Activated CD4-positive, alpha-beta T cell treated with anti-CD3 and anti-CD28 coated beads, Interleukin-2, amount 10 ng/mL, durations not matched to agents 7 days and 5 days (primary cell): ENCODE results near the gene MECR. TPM values are rescaled to one million over a fixed set of nuclear protein-coding genes. Genes with fewer than 3 reads are reported as not detected.
"Not testable (repeated sequence)": the region's sequence is repeated elsewhere in the genome, so short reads cannot be mapped to it uniquely, and the experiment has no call there.

Experiments
- CTCF ChIA-PET: fragments of 350-600 bp; sonication (Branson Sonifier 250); formaldehyde crosslinking; loops from one replicate; lab custom pipeline; 2021; ENCODE audit warnings: antibody characterized with exemption; lab: Charles Lee
- POLR2A ChIA-PET: fragments of 350-600 bp; sonication (Branson Sonifier 250); formaldehyde crosslinking; loops from one replicate; lab custom pipeline; 2021; ENCODE audit warnings: antibody characterized with exemption; lab: Charles Lee
- DNase-seq: peaks from one replicate; pipeline ENCODE4 v3.0.0-alpha.2; 2020
- H3K27ac Mint-ChIP-seq: one replicate; pipeline ENCODE4 v1.8.0; 2021; ENCODE audit warnings: mild to moderate bottlenecking, moderate library complexity, mixed read lengths
- H3K27me3 Mint-ChIP-seq: one replicate; pipeline ENCODE4 v1.8.0; 2021; ENCODE audit warnings: mixed read lengths
- H3K36me3 Mint-ChIP-seq: one replicate; pipeline ENCODE4 v1.8.0; 2021; ENCODE audit warnings: low read depth, mixed read lengths
- H3K4me1 Mint-ChIP-seq: one replicate; pipeline ENCODE4 v1.8.0; 2021; ENCODE audit warnings: mixed read lengths
- H3K4me3 Mint-ChIP-seq: one replicate; pipeline ENCODE4 v1.8.0; 2021; ENCODE audit warnings: mild to moderate bottlenecking, moderate library complexity, mixed read lengths
- H3K9me3 Mint-ChIP-seq: one replicate; pipeline ENCODE4 v1.8.0; 2021; ENCODE audit warnings: mixed read lengths
- total RNA-seq, 2 experiments: library from RNA; stranded (reverse); gene quantifications; one replicate each; pipeline ENCODE4 v1.2.3, GENCODE V29; 2021

MECR gene
- total RNA-seq, 2 experiments from 2014 or later = 16.4 to 19.7 TPM

DNA sequence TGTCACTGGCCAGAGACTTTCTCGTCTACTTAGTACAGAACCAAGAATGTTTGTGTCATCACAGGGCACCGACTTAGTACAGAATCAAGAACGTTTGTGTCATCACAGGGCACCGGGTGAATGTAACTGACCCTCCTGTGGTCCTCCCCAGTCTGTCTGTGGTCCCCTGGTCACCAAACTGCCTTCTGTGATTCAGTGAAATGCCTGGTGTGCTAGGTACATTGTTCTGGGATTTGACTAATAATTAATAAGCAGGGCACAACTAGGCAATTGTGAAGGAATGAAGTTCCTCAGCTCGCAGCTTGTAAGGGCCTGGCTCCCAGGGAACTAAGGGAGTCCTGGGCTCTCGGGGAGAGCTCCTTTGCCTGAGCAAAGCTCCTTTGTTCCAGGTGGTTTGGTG lies 7.2 kb downstream of the MECR start:
- Mint-ChIP-seq H3K27me3 (no peaks in the 10 kb centered on the region), H3K36me3 (no peaks in the 10 kb centered on the region), H3K4me1 (peaks cover 2% of the 10 kb centered on the region), H3K27ac (no peak overlapping the region), H3K9me3 (no peaks in the 10 kb centered on the region), H3K4me3 (no peak overlapping the region)
- DNase-seq = no peak
- ChIA-PET POLR2A (no interaction called here), CTCF (no interaction called here)

DNA sequence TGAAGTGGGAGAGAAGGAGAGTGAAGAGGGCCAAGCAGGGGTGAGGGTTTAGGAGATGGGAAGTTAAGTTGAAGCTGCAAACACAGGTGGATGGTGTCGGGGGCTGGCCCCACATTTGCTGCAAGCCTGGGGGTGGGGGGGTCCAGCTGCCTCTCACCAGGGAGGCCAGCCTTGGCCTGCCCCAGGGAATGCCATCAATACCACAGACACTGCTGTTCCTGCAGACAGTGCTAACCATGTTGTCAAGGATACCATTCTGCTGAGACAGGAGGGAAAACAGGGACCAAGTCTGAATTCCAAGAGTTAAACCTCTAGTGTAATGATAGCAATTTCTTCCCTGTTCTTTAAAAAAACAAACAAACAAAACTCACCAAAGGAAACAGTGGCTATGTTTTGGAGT lies 8.0 kb downstream of the MECR start:
- no peak overlapping the region for H3K27ac Mint-ChIP-seq
- no peaks in the 10 kb centered on the region for H3K9me3 Mint-ChIP-seq
- ChIA-PET CTCF (no interaction called here), POLR2A (no interaction called here)
- no peak overlapping the region for H3K4me3 Mint-ChIP-seq
- no peaks in the 10 kb centered on the region for H3K27me3 Mint-ChIP-seq
- H3K36me3 Mint-ChIP-seq = no peaks in the 10 kb centered on the region
- no peaks in the 10 kb centered on the region for H3K4me1 Mint-ChIP-seq
- no peak for DNase-seq

DNA sequence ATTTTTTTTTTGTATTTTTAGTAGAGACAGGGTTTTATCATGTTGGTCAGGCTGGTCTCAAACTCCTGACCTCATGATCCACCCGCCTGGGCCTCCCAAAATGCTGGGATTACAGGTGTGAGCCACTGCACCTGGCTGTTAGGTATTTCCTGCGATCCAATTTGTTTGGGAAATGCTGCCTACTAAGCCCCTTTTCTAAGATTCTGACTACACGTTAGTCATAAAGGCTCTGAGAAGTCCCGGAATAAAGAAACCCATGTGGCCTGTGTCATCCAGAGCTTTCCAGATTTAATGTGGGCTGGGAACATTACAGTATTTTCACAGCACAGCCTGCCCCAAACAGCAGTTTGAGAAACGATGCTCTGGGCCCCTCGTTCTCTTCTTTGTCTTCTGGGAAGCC lies 8.5 kb downstream of the MECR start:
- H3K27me3 Mint-ChIP-seq, H3K4me3 Mint-ChIP-seq, H3K27ac Mint-ChIP-seq, H3K9me3 Mint-ChIP-seq, POLR2A ChIA-PET, H3K36me3 Mint-ChIP-seq, DNase-seq, H3K4me1 Mint-ChIP-seq: not testable (repeated sequence)
- CTCF ChIA-PET = interaction anchor here (2.1 kb wide), 1 partner anchor 8 kb away, joined by 6 read pairs; the partner anchor contains the start of gene MECR

DNA sequence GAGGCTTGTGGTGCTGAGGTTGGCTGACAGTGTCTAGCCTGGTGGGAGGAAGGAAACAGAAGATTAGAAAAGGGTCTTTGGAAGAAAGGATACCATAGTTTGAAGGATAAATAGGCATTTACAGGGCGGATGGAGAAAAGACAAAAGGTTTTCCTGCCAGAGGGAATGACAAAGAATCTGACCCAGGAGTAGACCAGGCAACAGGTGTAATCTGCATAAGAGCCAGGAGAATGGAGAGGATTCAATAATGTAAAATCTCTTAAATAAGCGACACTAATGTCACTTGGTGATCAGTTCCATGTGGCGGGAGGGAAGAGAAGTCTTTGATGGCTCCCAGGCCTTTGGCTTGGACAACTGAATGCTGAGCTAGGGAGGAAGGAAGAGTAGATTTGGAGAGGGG lies 9.4 kb downstream of the MECR start:
- H3K27me3 Mint-ChIP-seq = no peaks in the 10 kb centered on the region
- CTCF ChIA-PET = interaction anchor here (0.6 to 2.1 kb wide), 2 partner anchors 9 to 171 kb away, joined by 5 to 6 read pairs; partner anchors contain the start of gene MECR

DNA sequence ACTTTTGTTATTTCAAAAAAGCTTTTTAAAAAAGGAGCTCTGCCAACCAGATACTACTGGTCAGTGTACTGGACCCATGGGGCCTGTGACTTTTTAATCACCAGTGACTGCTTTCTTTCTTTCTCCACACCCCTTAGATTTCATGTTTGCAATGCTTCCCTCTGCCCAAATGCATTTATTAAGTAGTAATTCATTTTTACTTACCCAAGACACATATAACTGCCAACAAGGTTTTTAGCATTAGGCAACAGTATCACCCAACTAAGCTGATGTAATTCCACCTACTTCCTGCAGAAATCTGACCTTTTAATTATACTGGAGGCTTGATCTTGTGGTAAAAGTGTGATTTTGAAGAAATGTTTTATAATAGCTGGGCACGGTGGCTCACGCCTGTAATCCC lies 12.5 kb downstream of the MECR start:
- Mint-ChIP-seq H3K36me3 (peaks cover 10% of the 10 kb centered on the region), H3K27me3 (no peaks in the 10 kb centered on the region), H3K4me1 (no peaks in the 10 kb centered on the region), H3K27ac (no peak overlapping the region), H3K4me3 (no peak overlapping the region), H3K9me3 (no peaks in the 10 kb centered on the region)
- no peak for DNase-seq
- ChIA-PET CTCF (interaction anchor here (0.6 to 1.8 kb wide), 3 partner anchors 16 to 1498 kb away, joined by 3 to 4 read pairs (median 3); no protein-coding TSS in a partner anchor), POLR2A (no interaction called here)

More for the DNA sequence above, 9.4 kb downstream of the MECR start:
- POLR2A ChIA-PET = interaction anchor here (1.0 kb wide), 1 partner anchor 39 kb away, joined by 5 read pairs; the partner anchor contains the start of gene SRSF4
- no peaks in the 10 kb centered on the region for H3K9me3 Mint-ChIP-seq
- H3K4me3 Mint-ChIP-seq = no peak overlapping the region
- DNase-seq = no peak
- no peaks in the 10 kb centered on the region for H3K36me3 Mint-ChIP-seq
- H3K4me1 Mint-ChIP-seq = no peaks in the 10 kb centered on the region
- H3K27ac Mint-ChIP-seq = no peak overlapping the region

DNA sequence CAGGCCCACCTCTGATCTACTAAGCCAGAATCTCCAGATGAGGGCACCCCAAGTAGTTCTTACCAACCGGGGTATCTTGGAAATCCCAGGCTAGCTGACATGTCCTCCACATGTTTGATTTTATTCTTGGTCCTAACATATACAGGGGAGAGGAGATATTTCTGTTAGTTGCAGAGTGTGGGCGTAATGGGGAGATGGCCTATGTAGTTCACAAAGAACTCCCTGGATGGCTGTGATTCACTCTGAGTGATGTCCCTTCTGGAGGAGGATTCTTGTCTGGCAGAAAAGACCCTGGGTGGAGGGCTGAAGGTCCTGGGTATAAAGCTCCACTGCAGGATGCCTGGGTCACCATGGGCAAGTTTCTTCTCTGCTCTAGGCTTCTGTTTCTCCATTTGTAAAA lies 13.1 kb downstream of the MECR start:
- CTCF ChIA-PET = interaction anchor here (1.0 kb wide), 1 partner anchor 17 kb away, joined by 3 read pairs; no protein-coding TSS in a partner anchor

DNA sequence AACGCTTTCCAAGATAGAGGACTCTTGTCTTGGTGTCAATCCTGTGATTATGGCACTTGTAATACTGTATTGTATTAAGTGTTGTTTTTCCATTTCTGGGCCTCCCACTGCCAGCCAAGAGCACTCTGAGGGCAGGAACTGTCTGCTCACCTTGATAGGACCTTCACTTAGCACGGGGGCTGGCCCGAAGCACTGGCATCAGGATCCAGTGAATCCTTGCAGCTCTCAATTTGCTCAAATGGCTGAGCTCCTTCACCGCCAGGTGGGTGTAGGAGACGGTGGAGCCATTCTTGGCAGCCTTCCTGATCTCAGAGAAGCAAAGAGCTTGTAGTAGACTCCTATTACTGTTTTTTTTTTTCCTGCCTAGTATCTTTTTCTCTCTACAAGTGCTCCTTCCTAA lies 17.7 kb downstream of the MECR start:
- H3K27me3 Mint-ChIP-seq = no peaks in the 10 kb centered on the region
- peaks cover 2% of the 10 kb centered on the region for H3K4me1 Mint-ChIP-seq
- CTCF ChIA-PET = interaction anchor here (0.6 to 0.7 kb wide), 2 partner anchors 369 to 1643 kb away, joined by 3 to 4 read pairs; no protein-coding TSS in a partner anchor
- DNase-seq = no peak
- H3K9me3 Mint-ChIP-seq = no peaks in the 10 kb centered on the region
- no peak overlapping the region for H3K27ac Mint-ChIP-seq
- POLR2A ChIA-PET = no interaction called here
- H3K36me3 Mint-ChIP-seq = peaks cover 18% of the 10 kb centered on the region
- H3K4me3 Mint-ChIP-seq = no peak overlapping the region

More for the DNA sequence above, 13.1 kb downstream of the MECR start:
- POLR2A ChIA-PET = no interaction called here
- H3K4me3 Mint-ChIP-seq = no peak overlapping the region
- no peaks in the 10 kb centered on the region for H3K27me3 Mint-ChIP-seq
- no peaks in the 10 kb centered on the region for H3K4me1 Mint-ChIP-seq
- no peaks in the 10 kb centered on the region for H3K9me3 Mint-ChIP-seq
- peaks cover 13% of the 10 kb centered on the region for H3K36me3 Mint-ChIP-seq
- no peak for DNase-seq
- no peak overlapping the region for H3K27ac Mint-ChIP-seq

DNA sequence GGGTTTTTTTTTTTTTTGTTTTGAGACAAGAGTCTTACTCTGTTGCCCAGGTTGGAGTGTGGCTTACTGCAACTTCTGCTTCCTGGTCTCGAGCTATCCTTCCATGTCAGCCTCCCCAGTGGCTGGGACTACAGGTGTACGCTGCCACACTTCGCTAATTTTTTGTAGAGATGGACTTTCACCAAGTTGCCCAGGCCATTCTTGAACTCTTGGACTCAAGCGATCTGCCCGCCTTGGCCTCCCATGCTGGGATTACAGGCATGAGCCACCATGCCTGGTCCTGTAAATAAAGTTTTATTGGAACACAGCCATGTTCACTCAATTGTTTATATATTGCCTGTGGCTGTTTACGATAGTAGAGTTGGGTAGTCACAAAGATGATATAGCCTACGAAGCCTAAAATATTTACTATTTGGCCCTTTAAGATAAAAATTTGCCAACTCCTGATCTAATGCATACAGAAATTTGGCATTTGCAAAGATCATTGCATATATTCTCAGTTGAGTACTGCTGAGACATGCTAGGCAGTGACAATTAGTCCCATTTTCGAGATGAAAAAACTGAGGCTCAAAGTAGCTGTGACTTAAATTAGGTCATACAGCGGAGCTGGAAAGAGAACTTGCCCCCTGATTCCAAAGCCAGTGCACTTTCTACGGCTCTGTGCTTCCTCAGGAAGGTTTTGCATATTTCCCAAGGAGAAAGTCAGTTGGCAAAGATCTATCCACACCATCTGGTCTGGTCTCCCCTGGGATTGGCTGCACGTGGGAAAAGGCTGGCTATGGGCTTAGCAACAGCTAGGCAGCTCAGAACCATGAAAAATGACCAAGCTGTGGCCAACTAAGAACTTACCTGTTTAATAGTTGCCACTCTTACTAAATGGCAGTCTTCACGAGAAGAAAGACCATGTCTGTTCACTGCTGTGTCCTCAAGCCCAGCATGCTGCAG lies 19.4 kb downstream of the MECR start:
- peaks cover 18% of the 10 kb centered on the region for H3K36me3 Mint-ChIP-seq
- H3K9me3 Mint-ChIP-seq = no peaks in the 10 kb centered on the region
- no peak overlapping the region for H3K27ac Mint-ChIP-seq
- no peak overlapping the region for H3K4me3 Mint-ChIP-seq
- ChIA-PET POLR2A (no interaction called here), CTCF (interaction anchor here (0.6 kb wide), 1 partner anchor 45 kb away, joined by 4 read pairs; no protein-coding TSS in a partner anchor)
- no peak for DNase-seq
- H3K27me3 Mint-ChIP-seq = no peaks in the 10 kb centered on the region
- peaks cover 2% of the 10 kb centered on the region for H3K4me1 Mint-ChIP-seq

DNA sequence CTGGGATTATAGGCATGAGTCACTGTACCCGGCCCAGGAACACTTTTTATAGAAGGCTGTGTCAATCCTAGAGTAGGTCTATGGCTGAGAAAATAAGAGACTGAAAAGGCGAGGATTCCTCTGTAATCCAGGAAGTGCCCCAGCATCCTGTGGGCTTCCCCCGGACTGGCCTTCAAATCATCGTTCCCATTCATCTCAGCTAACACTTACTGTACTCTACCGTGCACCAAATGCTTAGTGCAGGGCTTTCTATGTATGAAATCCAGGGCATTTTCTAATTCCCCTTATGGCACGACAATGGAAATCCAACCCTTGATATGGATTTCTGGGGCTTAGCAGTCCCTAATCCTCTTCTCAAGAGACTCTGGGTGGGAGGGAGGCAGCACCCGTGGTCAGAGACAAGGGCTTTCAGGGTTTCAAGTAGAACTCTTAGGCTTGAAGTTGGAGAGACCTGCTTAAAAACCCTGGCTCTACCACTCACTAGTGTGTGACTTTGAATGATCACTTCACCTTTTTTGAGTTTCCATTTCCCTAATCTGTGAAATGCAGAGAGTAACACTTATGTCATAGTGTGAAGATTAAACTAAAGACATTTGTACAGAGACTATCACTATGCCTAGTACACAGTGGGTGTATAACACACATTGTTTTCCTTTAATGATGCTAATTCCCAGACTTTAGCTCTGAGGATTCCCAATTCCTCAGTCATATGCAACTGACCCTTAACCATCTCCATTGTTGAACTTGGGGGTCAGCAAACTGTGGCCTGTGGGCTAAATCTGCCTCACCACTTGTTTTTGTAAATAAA lies 20.3 kb downstream of the MECR start:
- H3K4me3 Mint-ChIP-seq = no peak overlapping the region
- no peak overlapping the region for H3K27ac Mint-ChIP-seq
- ChIA-PET CTCF (interaction anchor here (0.6 kb wide), 1 partner anchor 44 kb away, joined by 4 read pairs; no protein-coding TSS in a partner anchor), POLR2A (no interaction called here)
- H3K36me3 Mint-ChIP-seq = peaks cover 18% of the 10 kb centered on the region
- no peaks in the 10 kb centered on the region for H3K9me3 Mint-ChIP-seq
- peaks cover 2% of the 10 kb centered on the region for H3K4me1 Mint-ChIP-seq
- no peak for DNase-seq
- no peaks in the 10 kb centered on the region for H3K27me3 Mint-ChIP-seq

DNA sequence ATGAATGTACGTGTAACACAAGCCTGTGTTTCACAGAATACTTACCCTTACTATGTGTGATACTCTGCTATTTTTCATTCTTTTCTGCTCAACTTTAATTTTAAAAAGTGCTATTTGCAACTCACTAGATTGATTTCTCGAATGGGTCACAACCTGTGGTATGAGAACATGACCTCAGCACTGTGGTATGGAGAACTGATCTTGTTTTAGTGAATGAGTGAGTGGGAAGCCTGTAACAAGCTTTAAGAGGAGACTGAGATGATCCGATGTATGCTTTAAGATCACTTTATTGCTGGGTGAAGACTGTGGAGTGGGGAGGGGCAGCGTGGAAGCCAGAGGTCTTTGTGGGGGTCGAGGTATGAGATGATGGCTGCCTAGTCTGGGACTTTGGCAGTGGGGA lies 21.6 kb downstream of the MECR start:
- peaks cover 13% of the 10 kb centered on the region for H3K36me3 Mint-ChIP-seq
- no peak overlapping the region for H3K4me3 Mint-ChIP-seq
- H3K9me3 Mint-ChIP-seq = no peaks in the 10 kb centered on the region
- no peaks in the 10 kb centered on the region for H3K27me3 Mint-ChIP-seq
- H3K27ac Mint-ChIP-seq = no peak overlapping the region
- CTCF ChIA-PET = no interaction called here
- POLR2A ChIA-PET = no interaction called here
- H3K4me1 Mint-ChIP-seq = peaks cover 2% of the 10 kb centered on the region
- no peak for DNase-seq

DNA sequence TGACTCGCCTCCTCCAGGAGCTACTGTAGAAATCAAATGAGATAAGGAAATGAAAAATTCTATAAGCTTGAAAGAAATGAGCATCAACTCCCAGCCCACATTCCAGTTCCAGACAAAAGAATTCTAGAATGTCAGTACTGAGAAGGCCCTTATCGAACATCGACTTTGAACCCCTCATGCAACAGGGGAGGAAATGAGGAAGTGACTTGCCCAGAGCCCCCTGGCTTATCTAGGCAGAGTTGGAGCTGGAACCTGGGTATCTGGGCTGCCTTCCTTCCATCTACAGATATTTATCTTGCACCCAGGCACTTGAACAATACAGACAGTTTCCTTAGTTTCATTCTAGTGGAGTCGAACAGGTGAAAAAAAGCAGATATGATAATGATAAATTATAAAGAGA lies 22.3 kb downstream of the MECR start:
- H3K4me3 Mint-ChIP-seq = no peak overlapping the region
- no peaks in the 10 kb centered on the region for H3K9me3 Mint-ChIP-seq

DNA sequence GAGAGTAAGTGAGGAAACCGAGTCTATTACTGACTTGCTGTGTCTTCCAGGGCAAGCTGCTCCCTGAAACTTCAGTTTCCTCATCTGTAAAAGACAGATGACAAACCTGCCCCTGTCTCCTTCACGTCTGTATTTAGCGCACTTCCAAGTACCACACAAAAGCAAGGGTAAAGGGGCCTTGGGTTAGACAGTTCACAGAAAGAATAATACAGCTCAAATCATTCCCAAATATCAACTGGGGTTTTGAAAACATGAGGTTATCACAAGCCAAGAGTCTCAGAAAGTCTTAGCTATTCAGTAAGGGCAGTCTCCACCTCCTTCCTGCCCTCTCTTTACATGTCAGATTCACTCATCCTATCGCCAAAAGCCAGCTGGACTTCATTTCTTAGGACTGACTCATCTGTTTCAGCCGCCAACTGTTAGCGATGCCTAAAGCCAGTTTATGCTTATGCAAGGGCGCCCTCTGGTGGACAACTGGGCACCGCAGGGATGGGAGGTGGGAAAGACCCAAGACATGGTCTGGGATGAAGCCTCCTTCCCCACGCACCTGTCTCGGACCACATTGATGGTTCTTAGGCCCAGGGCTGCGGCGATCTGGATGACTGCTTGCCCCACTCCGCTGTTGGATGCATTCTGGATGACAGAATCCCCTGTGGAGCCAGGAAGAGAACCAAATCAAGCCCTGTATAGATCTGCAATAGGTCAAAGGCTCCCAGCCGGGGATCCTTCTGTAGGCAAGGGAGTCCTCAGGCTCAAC lies 28.0 kb downstream of the MECR start:
- POLR2A ChIA-PET = interaction anchor here (1.2 kb wide), 1 partner anchor 21 kb away, joined by 6 read pairs; the partner anchor contains the start of gene SRSF4
- Mint-ChIP-seq H3K36me3 (peaks cover 5% of the 10 kb centered on the region), H3K27me3 (no peaks in the 10 kb centered on the region), H3K9me3 (no peaks in the 10 kb centered on the region), H3K4me3 (no peak overlapping the region), H3K4me1 (peaks cover 12% of the 10 kb centered on the region), H3K27ac (no peak overlapping the region)
- peak; percentile 92 for DNase-seq
- CTCF ChIA-PET = interaction anchor here (0.6 to 4.0 kb wide), 22 partner anchors 8 to 771 kb away, joined by 3 to 38 read pairs (median 4); partner anchors contain the start of gene SRSF4

More for the DNA sequence above, 22.3 kb downstream of the MECR start:
- peaks cover 10% of the 10 kb centered on the region for H3K36me3 Mint-ChIP-seq
- H3K27me3 Mint-ChIP-seq = no peaks in the 10 kb centered on the region
- H3K4me1 Mint-ChIP-seq = peaks cover 2% of the 10 kb centered on the region
- no peak overlapping the region for H3K27ac Mint-ChIP-seq
- ChIA-PET CTCF (no interaction called here), POLR2A (no interaction called here)
- no peak for DNase-seq
